ENCODE data around the gene IGSF21.

The IGSF21 gene

GRCh38 chr1:18204575-18204974 is 97.0 kb downstream of the IGSF21 start:
- Mint-ChIP-seq H3K27ac (no peak overlapping the region), H3K9me3 (peaks cover 10% of the 10 kb centered on the region), H3K36me3 (ENCODE audit: low read depth) (no peaks in the 10 kb centered on the region), H3K4me1 (peaks cover 5% of the 10 kb centered on the region), H3K4me3 (no peak overlapping the region), H3K27me3 (ENCODE audit: low read depth) (peaks cover 62% of the 10 kb centered on the region)
- TF ChIP-seq CTCF (IDR thresholded peaks at IDR 0.05; ENCODE audit: unreplicated experiment in 3 of 3) = no peak

DNA sequence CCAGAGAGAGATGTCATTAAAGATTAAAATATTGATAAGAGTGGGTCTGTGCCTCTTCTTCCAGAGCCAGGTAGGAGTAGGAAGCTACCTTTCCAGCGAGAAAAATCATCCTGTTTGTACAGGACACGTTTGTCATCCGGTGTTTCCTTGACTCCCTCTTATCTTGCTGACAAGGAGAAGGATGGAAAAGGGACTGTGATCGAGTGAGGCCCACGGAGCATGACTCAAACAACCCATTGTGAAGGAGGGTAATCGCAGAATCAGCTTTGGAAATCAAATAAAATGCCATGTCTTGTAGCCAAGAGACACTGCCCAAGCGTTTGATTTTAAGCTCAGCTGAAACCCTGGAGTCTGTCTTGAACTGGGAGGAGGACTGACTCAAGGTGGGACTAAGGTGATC is 97.7 kb downstream of the IGSF21 start:
- no peak overlapping the region for H3K4me3 Mint-ChIP-seq
- no peaks in the 10 kb centered on the region for H3K36me3 Mint-ChIP-seq (ENCODE audit: low read depth)
- H3K9me3 Mint-ChIP-seq = peaks cover 10% of the 10 kb centered on the region
- TF ChIP-seq CTCF (IDR thresholded peaks at IDR 0.05; ENCODE audit: unreplicated experiment in 3 of 3) = no peak
- peaks cover 1% of the 10 kb centered on the region for H3K4me1 Mint-ChIP-seq
- peaks cover 62% of the 10 kb centered on the region for H3K27me3 Mint-ChIP-seq (ENCODE audit: low read depth)
- no peak overlapping the region for H3K27ac Mint-ChIP-seq

DNA sequence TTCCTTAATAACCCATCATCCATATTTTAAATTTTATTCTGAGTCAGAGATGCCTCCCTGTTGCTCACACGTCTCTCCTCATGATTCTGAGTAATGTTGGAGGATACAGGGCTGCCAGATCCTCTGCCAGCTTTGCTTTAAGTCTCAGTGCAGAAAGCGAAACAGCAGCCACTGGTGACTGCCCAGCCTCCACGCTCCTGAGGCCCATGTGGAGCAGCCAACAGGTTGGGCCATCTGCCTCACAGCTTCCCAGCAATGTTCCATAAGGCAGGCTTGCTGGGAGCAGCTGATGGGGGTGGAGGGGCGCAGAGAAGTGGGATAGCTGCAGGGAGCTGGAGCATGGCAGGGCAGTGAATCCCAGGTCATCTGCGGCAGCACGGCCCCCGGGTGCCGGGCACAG is 104.2 kb downstream of the IGSF21 start:
- H3K4me1 Mint-ChIP-seq = no peaks in the 10 kb centered on the region
- peaks cover 36% of the 10 kb centered on the region for H3K27me3 Mint-ChIP-seq (ENCODE audit: low read depth)
- no peak overlapping the region for H3K27ac Mint-ChIP-seq
- peaks cover 5% of the 10 kb centered on the region for H3K9me3 Mint-ChIP-seq
- no peak for TF ChIP-seq CTCF (IDR thresholded peaks at IDR 0.05; ENCODE audit: unreplicated experiment in 3 of 3)
- no peak overlapping the region for H3K4me3 Mint-ChIP-seq
- no peaks in the 10 kb centered on the region for H3K36me3 Mint-ChIP-seq (ENCODE audit: low read depth)

DNA sequence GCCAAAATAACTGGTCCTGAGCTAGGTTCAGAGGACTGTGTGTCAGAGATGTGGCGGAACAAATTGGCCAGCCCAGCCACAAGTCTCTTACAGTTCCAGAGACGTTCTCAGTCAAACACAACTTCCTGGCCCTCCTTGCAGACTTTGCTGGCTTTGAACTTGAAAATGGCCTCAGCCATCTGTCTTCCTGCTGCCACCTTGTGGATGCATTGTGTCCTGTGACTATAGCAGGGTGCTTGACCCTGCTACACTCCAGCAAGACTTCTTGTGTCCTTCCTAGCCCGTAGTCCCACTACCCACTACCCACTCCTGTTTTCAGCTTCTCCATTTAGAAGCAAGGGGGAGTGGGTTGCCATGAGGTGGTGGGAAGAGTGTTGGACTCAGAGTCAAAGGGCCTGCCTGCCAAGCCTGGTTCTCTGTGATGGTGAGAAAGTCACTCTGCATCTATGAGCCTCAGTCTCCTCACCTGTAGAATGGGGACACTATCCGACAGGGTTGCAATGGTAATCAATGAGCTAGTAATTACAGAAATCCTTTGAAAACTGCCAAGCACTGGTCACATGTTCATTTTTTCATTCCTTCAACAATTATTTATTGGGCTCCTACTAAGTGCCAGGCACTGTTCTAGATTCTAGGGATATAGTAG is 109.9 kb downstream of the IGSF21 start:
- no peak overlapping the region for H3K4me3 Mint-ChIP-seq
- no peak overlapping the region for H3K27ac Mint-ChIP-seq
- peaks cover 13% of the 10 kb centered on the region for H3K9me3 Mint-ChIP-seq

DNA sequence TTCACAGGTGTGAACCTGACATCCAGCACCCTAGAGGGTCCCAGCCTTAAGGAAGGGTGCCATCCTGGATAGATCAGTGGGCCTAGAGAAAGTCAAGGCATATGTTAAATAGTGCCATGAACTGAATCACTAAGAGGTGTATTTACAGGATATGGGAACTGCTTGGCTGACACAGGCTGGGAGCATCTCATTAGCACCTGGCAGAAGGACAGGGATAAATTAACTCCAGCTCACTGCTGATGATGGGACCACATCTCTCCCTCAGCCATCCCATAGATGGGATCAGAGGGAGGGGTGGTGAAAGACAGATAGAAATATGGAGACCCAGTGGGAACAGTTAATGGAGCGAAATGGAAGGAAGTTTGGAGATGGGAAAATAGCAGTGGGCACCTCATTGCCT is 122.0 kb downstream of the IGSF21 start:
- Mint-ChIP-seq H3K4me1 (no peaks in the 10 kb centered on the region), H3K4me3 (no peak overlapping the region), H3K27me3 (ENCODE audit: low read depth) (peaks cover 64% of the 10 kb centered on the region), H3K27ac (no peak overlapping the region), H3K36me3 (ENCODE audit: low read depth) (no peaks in the 10 kb centered on the region), H3K9me3 (peaks cover 15% of the 10 kb centered on the region)
- TF ChIP-seq CTCF (IDR thresholded peaks at IDR 0.05; ENCODE audit: unreplicated experiment in 3 of 3) = no peak

More for the DNA sequence above, 109.9 kb downstream of the IGSF21 start:
- no peaks in the 10 kb centered on the region for H3K36me3 Mint-ChIP-seq (ENCODE audit: low read depth)
- TF ChIP-seq CTCF (IDR thresholded peaks at IDR 0.05; ENCODE audit: unreplicated experiment in 3 of 3) = peak in 1 of 3 experiments; percentile 24
- H3K4me1 Mint-ChIP-seq = no peaks in the 10 kb centered on the region
- H3K27me3 Mint-ChIP-seq (ENCODE audit: low read depth) = peaks cover 70% of the 10 kb centered on the region

- no peak overlapping the region for H3K27ac Mint-ChIP-seq
- peaks cover 65% of the 10 kb centered on the region for H3K27me3 Mint-ChIP-seq (ENCODE audit: low read depth)
- TF ChIP-seq CTCF (IDR thresholded peaks at IDR 0.05; ENCODE audit: unreplicated experiment in 3 of 3) = no peak
- H3K36me3 Mint-ChIP-seq (ENCODE audit: low read depth) = no peaks in the 10 kb centered on the region
- H3K4me3 Mint-ChIP-seq = no peak overlapping the region
- peaks cover 15% of the 10 kb centered on the region for H3K9me3 Mint-ChIP-seq
- H3K4me1 Mint-ChIP-seq = no peaks in the 10 kb centered on the region
Observed at GRCh38 chr1:18230321-18230720, 122.7 kb downstream of the IGSF21 start.

All from nephron (organoid).